T47D (cell line): ENCODE measurements around the gene MAML2.

Source experiments
- DNase-seq, 2 experiments: peaks; one replicate each; pipeline versions ENCODE4 v3.0.0 to v3.0.0-alpha.2; 2011 to 2012; ENCODE audit warnings: low read depth in 1 of 2, low spot score in 1 of 2
- JUND ChIP-seq: IDR thresholded peaks from 2 replicates; pipeline ENCODE4 v1.6.1; 2012; ENCODE audit warnings: low read depth
- in situ Hi-C: cut with HindIII; loops from 2 replicates; pipeline ENCODE4 v1.10.0; 2016; ENCODE audit warnings: low sequenced_read_pairs, low pct_unique_long_range_greater_than_20kb

The MAML2 gene

DNA sequence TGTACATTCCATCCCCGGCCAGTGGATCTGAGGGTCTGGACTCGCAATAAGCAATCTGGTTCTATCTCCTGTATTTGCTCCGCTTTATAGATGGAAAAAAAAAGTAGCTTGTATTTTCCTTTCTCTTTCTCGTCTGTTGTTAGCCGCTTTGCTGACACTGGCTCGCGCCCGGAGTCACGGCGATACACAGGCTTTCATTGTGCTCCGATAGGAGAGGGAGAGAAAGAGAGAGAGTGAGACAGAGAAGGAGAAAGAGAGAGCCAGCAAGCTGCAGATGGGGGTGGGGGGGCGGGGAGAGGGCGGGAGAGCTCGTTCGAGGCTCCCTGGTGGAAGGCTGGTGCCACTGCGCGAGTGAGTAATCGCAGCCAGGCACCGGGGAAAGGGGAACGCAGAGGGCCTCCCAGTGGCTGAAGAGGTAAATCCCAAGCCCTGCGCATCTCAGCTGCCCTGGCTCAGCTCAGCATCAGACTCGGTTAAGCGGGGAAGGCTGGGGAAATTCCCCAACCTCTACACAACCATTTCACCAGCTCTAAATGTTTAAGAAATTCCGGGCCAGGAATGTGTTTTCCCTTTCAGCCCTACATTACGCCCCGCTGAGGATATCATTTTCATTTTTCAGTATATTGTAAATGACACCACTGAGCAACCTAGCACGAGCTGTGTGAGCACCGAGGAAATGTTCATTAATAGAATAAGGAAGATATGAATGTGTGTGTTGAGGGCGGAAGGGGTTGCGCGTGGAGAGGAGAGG lies at the start of gene MAML2:
Gene MAML2 (minus strand): TSS at position 235 of the 751 bp plus-strand sequence. CDS start 1,300 bp downstream, outside the sequence.
- DNase-seq, result peak; percentile 94 to 95
- TF ChIP-seq JUND, result no peak
- in situ Hi-C loops, result no loop called here

- in situ Hi-C loops, result loop anchor here (25.0 kb wide), 2 partner anchors 330 to 530 kb away; no protein-coding TSS in a partner anchor
- DNase-seq, result no peak
- no peak for TF ChIP-seq JUND
Observed at GRCh38 chr11:96391698-96392307, 48.8 kb upstream of the MAML2 start.

GRCh38 chr11:96390488-96390792 lies 47.4 kb upstream of the MAML2 start:
- in situ Hi-C loops, result loop anchor here (25.0 kb wide), 2 partner anchors 328 to 528 kb away; no protein-coding TSS in a partner anchor

GRCh38 chr11:96389720-96390487 lies 46.9 kb upstream of the MAML2 start, which contains the start of the genes CCDC82 and JRKL:
Gene CCDC82, minus strand, starts transcription at chr11:96389912. Its CDS starts 5,165 bp downstream, at chr11:96384747.
Gene JRKL, plus strand, starts transcription at chr11:96390013. Its CDS starts 637 bp downstream, at chr11:96390650.
- TF ChIP-seq JUND, result no peak
- DNase-seq, result peak; percentile 91 to 99
- in situ Hi-C loops, result loop anchor here (25.0 kb wide), 2 partner anchors 328 to 528 kb away; no protein-coding TSS in a partner anchor

More at GRCh38 chr11:96390488-96390792, 47.4 kb upstream of the MAML2 start:
- no peak for DNase-seq
- no peak for TF ChIP-seq JUND

- no peak for TF ChIP-seq JUND
- in situ Hi-C loops, result loop anchor here (25.0 kb wide), 2 partner anchors 327 to 527 kb away; no protein-coding TSS in a partner anchor
- peak in 1 of 2 experiments; percentile 10 for DNase-seq
Observed at GRCh38 chr11:96388891-96389719, 46.1 kb upstream of the MAML2 start.

DNA sequence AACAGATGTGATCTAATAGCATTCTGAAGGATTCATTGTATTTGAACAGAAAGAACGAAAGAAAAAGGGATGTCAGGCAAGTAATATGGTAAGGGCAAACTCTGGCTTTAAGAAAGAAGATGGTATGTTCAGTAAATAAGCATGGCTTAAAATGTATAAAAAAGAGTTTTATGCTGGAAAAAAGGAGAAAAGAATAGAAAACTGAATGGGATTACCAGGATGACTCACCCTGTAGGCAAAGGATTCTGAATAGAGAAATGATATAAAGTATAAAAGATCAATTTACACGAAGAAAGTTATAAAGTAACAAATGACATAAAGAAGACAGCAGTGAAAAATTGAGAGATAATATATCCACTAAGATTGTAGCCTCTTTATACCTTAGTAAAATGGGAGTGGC lies 42.2 kb upstream of the MAML2 start:
- no peak for TF ChIP-seq JUND
- in situ Hi-C loops, result loop anchor here (25.0 kb wide), 2 partner anchors 323 to 523 kb away; no protein-coding TSS in a partner anchor
- DNase-seq, result no peak

GRCh38 chr11:96384156-96384555 lies 41.2 kb upstream of the MAML2 start:
- peak in 1 of 2 experiments; percentile 86 for DNase-seq
- in situ Hi-C loops, result loop anchor here (25.0 kb wide), 2 partner anchors 322 to 522 kb away; no protein-coding TSS in a partner anchor

DNA sequence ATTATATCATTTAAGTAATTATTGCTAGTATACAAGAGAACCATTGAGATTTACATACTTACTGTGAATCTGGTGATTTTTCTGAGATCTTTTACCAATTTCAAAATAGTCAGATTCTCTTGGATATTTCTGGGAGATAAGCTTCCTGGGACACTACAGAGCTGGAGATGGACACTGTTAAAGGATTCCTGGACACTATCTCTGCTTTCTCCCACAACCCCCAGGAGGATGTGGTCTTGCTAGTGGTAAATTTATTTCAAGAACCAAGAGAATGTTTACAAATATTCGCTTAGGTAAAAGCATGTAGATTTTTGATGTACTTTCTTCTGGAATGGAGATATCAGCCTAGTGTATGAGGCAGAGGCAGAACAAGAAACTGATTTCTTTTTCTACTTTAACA lies 33.8 kb upstream of the MAML2 start:
- no peak for TF ChIP-seq JUND
- DNase-seq, result no peak
- in situ Hi-C loops, result loop anchor here (25.0 kb wide), 2 partner anchors 314 to 514 kb away; no protein-coding TSS in a partner anchor

More at GRCh38 chr11:96384156-96384555, 41.2 kb upstream of the MAML2 start:
- no peak; the same call in 1 of the 2 replicates for TF ChIP-seq JUND

GRCh38 chr11:96373826-96374225 lies 30.8 kb upstream of the MAML2 start:
- in situ Hi-C loops, result no loop called here
- TF ChIP-seq JUND, result no peak
- DNase-seq, result no peak

- no peak for DNase-seq
- in situ Hi-C loops, result no loop called here
- no peak for TF ChIP-seq JUND
Observed at GRCh38 chr11:96367342-96367741, 24.3 kb upstream of the MAML2 start.

- in situ Hi-C loops, result no loop called here
- DNase-seq, result no peak
- TF ChIP-seq JUND, result no peak
Observed at GRCh38 chr11:96366024-96366423, 23.0 kb upstream of the MAML2 start.
